Limb (tissue), 2 donors: ENCODE data around the gene VSTM4.

Source experiments
- DNase-seq, 2 donors: peaks; one replicate each; pipeline ENCODE4 v3.0.0-alpha.2; 2016; ENCODE audit errors: extremely low spot score in 2 of 2

Gene VSTM4

GRCh38 chr10:49044293-49045193 is 70.8 kb downstream of the VSTM4 start:
- no peak for DNase-seq

- DNase-seq: no peak
These were observed 74.7 kb downstream of the VSTM4 start for GRCh38 chr10:49040601-49041000.

DNA sequence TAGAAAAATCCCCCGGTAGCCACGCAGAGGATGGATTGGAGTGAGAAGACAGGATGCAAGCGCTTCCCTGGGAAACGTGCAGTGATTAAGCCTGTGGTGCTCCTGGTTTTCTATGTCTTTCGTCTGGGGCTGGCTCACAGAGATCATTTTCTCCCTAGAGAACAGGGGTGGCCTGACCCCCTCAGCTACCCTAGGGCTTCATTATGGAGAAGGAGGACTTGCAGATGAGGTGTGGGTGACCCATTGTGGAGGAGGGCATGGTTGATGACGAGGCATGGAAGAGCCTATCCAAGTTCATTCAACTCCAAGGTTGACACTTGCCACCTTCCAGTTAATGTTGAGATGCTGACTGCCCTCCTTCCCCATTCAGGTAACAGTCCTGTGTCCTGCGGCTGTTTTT is 75.9 kb downstream of the VSTM4 start:
- DNase-seq: no peak

GRCh38 chr10:49038711-49039110 is 76.6 kb downstream of the VSTM4 start:
- DNase-seq: no peak

- DNase-seq: no peak
These were observed 78.1 kb downstream of the VSTM4 start for GRCh38 chr10:49037187-49037586.

- DNase-seq: no peak
These were observed 78.7 kb downstream of the VSTM4 start for GRCh38 chr10:49036638-49037037.

- no peak for DNase-seq
These were observed 79.4 kb downstream of the VSTM4 start for GRCh38 chr10:49035920-49036319.

- DNase-seq: no peak
These were observed 80.4 kb downstream of the VSTM4 start for GRCh38 chr10:49034925-49035324.

DNA sequence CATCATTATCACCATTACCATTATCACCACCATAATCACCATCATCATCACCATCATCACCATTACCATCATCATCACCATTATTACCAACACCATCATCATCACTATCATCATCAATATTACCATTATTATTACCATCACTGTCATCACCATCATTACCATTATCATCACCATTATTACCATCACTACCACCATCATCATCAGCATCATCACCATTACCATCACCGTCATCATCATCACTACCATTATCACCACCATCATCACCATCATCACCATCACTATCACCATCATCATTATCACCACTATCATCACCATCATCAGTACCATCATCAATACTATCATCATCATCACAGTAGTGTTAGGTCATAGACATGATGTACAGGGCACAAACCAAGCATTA is 81.4 kb downstream of the VSTM4 start:
- no peak for DNase-seq

- no peak for DNase-seq
These were observed 85.7 kb downstream of the VSTM4 start for GRCh38 chr10:49029666-49030065.

GRCh38 chr10:49028639-49029038 is 86.7 kb downstream of the VSTM4 start:
- no peak for DNase-seq

- DNase-seq: no peak
These were observed 89.9 kb downstream of the VSTM4 start for GRCh38 chr10:49025347-49025983.

- DNase-seq: no peak
These were observed 90.8 kb downstream of the VSTM4 start for GRCh38 chr10:49024484-49024883.

DNA sequence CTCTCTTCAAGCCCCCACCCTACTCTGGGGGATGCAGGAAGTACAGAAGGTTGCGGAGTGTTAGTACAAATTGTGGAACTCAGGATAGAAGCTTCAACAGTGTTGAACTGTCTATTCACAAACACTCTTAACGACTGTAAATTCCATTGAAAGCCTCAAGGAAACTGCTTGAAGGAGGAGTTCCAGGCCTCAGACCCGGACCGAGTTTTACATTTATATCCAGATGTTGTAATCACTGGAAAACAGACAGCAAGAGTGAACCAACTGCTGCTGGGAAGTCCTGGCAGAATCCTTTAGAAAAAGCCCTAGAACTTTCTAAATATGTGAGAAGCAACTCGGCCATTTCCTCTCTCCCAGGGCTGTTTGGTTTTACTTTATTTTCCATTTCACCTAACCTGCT is 91.6 kb downstream of the VSTM4 start:
- DNase-seq: peak in 1 of 2 donors; percentile 56

DNA sequence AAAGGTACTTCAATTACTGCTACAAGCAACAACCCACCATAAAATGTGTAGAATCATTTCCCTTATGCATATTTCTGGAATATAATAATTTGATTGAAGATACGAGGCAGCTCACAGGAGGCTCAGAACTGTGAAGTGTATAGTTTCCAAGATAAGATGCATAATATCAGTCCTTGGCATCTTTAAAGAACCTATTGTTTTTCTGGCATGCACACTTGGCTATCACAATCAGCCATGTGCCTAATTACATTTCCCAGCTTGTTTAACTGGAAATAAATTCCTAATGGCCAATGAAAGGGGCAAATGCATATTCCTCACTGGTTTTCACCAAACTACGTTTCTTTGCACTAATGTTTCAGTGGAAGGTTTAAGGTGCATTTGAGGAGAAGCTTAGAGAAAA is 92.3 kb downstream of the VSTM4 start:
- no peak for DNase-seq

DNA sequence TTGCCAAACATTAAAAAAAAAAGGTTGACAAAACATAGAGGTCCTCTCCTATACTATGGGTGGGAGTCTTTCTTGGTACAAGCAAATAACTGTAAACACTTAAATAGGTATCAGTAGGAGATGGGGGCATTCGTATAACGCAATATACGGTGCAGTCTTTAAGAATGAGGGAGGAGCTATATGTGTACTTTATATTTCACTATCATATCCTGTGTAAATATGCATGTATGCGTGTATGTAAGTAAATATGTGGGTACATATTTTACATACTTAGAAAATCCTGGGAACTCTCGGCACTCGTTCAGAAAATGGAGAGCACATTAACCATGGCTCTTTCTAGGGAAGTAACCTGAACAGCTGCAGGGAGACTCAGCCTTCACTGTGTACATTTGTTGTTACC is 93.6 kb downstream of the VSTM4 start:
- DNase-seq: no peak

GRCh38 chr10:49015700-49016099 is 99.6 kb downstream of the VSTM4 start:
- no peak for DNase-seq

- DNase-seq: no peak
These were observed 102.7 kb downstream of the VSTM4 start for GRCh38 chr10:49012603-49013002.

DNA sequence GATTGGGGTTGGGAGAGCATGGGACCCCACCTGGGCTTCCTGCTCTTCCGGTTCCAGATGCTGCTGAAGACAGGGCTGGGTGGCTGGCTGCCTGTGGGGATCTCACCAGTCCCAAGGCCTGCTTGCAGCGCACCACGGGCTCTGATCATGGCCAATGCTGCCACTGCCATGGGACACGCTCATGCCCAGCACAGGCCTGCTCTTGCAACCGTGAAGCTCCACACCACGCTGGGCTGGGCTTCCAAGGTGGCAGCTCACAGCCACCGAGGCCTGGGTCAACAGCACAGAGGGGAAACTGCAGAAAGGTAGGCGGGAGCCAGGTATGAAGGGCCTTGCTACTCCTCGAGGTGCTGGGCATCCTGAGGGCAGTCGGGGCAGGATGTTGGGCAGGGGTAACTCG is 103.6 kb downstream of the VSTM4 start:
- DNase-seq: no peak

GRCh38 chr10:49010865-49011264 is 104.5 kb downstream of the VSTM4 start:
- DNase-seq: no peak

GRCh38 chr10:49010295-49010694 is 105.0 kb downstream of the VSTM4 start:
- no peak for DNase-seq

GRCh38 chr10:49009199-49009979 is 105.9 kb downstream of the VSTM4 start:
- DNase-seq: peak in 1 of 2 donors; percentile 49
